GM18867 (cell line): ENCODE measurements around the gene FZD1.

ENCODE experiments used
- ATAC-seq: cut with Tn5 transposase; IDR thresholded peaks from one replicate; pipeline ENCODE4 v1.9.1; 2021; ENCODE audit warnings: mild to moderate bottlenecking, moderate library complexity; ENCODE audit not compliant: unreplicated experiment

FZD1 gene

DNA sequence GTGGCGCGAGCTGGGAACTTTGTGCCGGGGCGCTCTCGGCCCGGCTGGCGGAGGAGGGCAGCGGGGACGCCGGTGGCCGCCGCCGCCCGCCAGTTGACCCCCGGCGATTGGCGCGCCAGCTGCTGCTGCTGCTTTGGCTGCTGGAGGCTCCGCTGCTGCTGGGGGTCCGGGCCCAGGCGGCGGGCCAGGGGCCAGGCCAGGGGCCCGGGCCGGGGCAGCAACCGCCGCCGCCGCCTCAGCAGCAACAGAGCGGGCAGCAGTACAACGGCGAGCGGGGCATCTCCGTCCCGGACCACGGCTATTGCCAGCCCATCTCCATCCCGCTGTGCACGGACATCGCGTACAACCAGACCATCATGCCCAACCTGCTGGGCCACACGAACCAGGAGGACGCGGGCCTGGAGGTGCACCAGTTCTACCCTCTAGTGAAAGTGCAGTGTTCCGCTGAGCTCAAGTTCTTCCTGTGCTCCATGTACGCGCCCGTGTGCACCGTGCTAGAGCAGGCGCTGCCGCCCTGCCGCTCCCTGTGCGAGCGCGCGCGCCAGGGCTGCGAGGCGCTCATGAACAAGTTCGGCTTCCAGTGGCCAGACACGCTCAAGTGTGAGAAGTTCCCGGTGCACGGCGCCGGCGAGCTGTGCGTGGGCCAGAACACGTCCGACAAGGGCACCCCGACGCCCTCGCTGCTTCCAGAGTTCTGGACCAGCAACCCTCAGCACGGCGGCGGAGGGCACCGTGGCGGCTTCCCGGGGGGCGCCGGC, 870 bp downstream of the FZD1 start:
- peak; percentile 39 for ATAC-seq

- ATAC-seq: no peak
Measured at GRCh38 chr7:91265693-91266066, 1.4 kb downstream of the FZD1 start.

- no peak for ATAC-seq
Measured at GRCh38 chr7:91266067-91266688, 1.9 kb downstream of the FZD1 start.

- no peak for ATAC-seq
Measured at GRCh38 chr7:91266689-91267090, 2.5 kb downstream of the FZD1 start.

GRCh38 chr7:91267171-91267955, 3.1 kb downstream of the FZD1 start:
- no peak for ATAC-seq

GRCh38 chr7:91270372-91270771, 6.1 kb downstream of the FZD1 start:
- ATAC-seq: no peak

- peak; percentile 86 for ATAC-seq
Measured at GRCh38 chr7:91276909-91277308, 12.7 kb downstream of the FZD1 start.

GRCh38 chr7:91280185-91280584, 16.0 kb downstream of the FZD1 start:
- ATAC-seq: peak; percentile 53

GRCh38 chr7:91280604-91281003, 16.4 kb downstream of the FZD1 start:
- no peak for ATAC-seq

- ATAC-seq: no peak
Measured at GRCh38 chr7:91285696-91286355, 21.6 kb downstream of the FZD1 start.

DNA sequence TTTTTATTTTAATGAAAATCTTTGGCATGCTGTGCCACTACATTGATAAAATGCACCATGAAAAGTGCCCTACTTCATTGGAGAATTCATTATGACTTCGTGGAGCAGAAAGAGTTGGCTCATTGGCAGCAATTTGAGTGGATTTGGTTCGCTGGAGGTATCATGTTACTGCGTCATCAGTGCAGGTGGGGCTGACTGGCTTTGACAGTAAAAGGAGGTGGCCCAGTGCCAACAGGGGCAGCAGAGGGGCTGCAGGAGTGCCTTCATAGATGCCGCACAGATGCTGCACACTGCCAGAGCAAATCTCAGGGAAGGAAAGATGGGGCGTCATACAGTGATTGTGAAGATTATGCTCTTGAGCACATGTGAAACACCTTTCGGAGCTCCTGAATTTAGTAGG, 22.2 kb downstream of the FZD1 start:
- no peak for ATAC-seq

DNA sequence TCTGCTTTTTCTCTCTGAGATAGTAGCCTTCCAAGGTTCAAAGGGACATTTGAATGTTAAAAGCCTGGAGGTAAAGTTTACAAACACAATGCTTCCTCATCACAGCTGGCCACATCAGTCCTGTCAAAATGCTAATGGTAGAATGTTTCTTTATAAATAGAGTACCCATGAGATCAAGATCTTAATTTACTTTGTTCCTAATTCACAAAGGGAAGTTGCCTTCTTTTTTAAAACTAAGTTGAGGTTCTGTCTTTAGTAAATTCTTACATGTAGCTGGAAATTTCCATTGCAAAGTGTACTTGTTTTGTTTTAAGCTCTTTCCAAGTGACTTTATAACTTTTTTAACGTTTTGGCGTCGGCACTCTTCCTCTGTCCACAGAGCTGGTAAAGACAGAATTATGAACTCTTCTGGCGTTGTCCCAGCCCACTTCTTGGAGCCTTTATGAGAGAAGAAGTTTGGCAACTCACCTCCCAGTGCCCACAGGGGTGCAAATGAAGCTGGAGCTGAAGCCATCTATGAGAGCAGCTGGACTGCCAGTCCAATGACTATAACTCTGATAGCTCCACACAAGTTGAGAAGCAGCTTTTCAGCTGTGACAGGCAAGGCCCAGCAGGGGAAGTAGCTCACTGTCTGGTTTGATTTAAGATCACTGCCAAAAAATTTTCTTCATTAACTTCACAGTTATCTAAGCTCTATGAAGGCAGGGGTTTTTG, 23.3 kb downstream of the FZD1 start:
- no peak for ATAC-seq

DNA sequence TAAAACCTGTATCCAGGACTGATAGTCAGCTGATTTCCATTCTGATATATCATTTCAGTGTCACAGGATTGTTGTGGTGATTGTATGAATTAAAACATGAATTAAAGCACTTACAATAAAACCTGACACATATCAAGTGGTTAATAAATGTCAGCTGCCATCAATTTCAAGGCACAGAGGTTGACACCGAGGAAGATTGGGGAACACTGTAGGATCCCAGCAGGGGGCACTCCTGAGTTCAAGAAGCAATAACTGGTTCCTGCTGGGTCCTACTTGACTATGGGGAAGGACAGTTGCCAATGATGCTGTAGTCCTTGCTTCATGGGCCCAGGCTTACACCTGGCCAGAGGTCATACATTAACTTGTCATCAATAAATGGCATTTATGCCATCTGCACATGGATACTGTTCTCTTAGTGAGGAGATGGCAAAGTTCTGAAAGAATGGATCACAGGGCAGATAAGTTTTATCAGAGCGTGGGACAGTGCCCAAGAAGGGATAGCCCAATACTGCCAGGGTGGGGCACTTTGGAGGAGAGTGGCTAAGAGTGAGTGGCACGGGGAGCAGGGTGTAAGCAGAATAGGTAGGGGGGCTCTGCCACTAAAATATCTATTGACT, 24.1 kb downstream of the FZD1 start:
- ATAC-seq: peak; percentile 81

GRCh38 chr7:91289633-91290254, 25.5 kb downstream of the FZD1 start:
- no peak for ATAC-seq

DNA sequence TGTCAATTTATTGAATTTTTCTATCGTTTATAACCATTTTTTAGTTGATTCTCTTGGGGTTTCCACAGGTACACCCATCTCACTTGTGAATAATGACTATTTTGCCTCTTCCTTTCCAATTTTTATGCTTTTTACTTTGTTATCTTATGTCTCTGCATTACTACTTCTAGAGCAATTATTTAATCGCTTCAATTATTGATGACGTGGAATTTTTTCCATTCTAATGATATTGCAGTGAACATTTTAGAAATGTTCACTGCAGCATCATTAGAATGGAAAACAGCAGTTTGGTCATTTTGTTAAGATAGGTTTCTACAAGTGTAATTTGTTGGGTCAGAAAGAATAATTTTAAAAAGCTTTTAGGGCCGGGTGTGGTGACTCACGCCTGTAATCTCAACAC, 27.1 kb downstream of the FZD1 start:
- no peak for ATAC-seq

DNA sequence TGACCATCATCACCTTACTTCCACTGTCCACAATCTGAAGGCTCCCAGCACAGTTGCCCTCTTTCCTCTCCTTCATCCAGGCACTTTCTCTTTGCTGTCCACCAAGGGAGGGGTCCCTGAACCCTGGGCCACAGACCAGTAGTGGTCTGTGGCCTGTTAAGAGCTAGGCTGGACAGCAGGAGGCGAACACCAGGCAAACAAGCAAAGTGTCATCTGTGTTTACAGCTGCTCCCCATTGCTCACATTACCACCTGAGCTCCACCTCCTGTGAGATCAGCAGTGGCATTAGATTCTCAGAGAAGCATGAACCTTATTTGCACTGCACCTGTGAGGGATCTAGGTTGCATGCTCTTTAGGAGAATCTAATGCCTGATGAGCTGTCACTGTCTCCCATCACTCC, 27.7 kb downstream of the FZD1 start:
- ATAC-seq: no peak

DNA sequence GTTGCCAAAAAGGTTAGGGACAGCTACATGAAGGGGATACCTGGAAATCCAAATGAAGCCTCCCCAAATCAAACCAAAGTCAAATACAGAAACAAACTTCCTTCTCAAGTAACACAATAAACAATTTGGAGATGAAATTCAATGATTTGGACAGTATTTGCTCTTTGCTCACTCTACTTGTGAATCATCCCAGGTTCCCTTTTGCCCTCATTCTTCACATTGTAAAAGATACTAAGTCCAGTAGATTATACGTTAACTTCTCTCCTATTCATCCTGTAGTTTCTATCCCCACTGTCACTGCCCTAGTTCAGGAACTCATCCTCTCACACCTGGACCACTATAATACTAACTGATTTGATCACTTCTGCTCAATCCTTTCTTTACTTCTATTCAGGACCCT, 28.3 kb downstream of the FZD1 start:
- ATAC-seq: no peak

- ATAC-seq: no peak
Measured at GRCh38 chr7:91293136-91293535, 28.9 kb downstream of the FZD1 start.

DNA sequence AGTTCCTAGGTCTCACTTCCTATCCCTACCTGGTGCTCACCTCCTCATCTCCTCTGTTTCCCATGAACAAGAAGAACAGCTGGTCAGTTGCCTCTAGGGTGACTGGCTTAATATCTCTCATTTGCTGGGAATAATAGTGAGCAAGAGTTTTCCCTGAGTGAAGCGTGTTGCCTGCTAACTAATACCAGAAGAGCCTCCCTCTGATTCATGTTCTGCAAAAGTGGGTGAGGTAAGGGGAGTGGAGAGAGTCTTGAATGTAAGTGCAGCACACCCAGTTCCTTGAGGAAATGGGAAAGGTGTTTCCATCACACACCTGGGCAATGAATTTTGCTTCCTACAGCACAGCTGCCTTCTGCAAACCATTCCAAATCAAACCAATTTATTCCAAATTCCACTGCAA, 29.6 kb downstream of the FZD1 start:
- ATAC-seq: no peak

DNA sequence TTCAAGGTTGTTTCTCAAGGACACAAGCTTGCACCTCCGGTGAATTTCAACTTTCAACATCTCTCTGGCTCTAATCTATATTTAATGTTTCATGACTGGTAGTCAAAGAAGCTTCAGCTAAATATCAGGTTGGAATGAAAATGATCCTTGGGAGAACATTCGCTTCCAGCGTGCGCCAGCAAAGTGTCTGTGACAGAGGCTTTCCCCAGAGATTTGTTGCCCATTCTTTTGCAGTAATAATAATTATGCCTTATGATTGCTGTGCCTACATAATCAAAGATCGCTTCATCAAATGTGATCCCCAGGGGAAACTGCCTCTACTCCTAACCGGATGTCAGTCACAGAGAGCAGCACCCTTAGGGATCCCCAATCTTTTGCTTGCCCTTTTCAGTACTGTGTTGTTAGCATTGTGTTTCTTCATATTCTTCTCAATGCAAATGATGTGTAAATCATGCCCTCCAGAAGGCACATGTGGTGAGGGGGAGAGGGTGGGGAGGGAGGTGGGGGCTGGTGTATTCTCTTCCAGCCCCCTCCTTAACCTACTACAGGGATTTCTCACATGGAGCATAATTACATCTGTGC, 30.5 kb downstream of the FZD1 start:
- ATAC-seq: no peak
